Retinal pigment epithelial cell (primary cell): ENCODE results near the gene SIGLEC1.

Experiments used
- DNase-seq: peaks from one replicate; pipeline ENCODE4 v3.0.0-alpha.2; 2010; ENCODE audit warnings: low read depth
- H3K4me3 ChIP-seq: 2 replicates; pipeline ENCODE4 v1.5.1; 2011; ENCODE audit warnings: mild to moderate bottlenecking, low read length, control low read depth, moderate library complexity
- TF ChIP-seq, protein P1 (sequence below): conservative IDR thresholded peaks from 2 replicates; pipeline ENCODE4 v1.5.1; 2011; ENCODE audit warnings: low read depth, low read length, control low read depth, inconsistent platforms

SIGLEC1 gene

DNA sequence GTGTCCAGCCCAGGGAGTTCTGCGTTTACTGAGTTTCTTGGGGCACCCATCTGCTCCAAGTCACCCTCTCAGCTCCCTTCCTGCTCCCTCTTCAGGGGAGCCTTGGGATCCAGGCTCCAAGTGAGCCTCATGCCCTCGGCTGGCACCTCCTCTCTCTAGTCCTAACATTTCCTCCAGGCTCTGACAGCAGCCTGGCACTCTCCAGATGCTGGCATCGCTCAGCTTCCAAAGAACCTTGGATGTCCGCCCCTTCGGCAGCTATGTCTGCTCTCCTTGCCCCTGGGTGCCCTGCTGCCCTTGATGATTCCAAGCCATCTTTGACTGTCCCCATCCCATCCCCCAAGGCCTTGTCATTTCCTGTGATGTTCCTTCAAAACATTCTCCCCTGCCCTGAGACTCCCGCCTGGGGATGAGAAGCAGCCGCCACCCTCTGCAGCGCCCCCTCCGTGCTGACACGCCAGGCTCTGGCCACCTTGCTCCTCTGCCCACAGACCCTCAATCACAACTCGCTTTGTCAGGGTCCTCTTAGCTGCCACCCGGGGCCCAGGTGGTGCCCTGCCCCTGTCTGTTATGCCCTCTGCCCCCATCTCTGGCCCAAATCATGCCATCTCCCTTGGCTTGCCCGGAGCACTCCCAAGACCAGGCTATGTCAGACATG lies 42.6 kb downstream of the SIGLEC1 start:
- H3K4me3 ChIP-seq, result no peak overlapping the region
- TF ChIP-seq, protein P1, sequence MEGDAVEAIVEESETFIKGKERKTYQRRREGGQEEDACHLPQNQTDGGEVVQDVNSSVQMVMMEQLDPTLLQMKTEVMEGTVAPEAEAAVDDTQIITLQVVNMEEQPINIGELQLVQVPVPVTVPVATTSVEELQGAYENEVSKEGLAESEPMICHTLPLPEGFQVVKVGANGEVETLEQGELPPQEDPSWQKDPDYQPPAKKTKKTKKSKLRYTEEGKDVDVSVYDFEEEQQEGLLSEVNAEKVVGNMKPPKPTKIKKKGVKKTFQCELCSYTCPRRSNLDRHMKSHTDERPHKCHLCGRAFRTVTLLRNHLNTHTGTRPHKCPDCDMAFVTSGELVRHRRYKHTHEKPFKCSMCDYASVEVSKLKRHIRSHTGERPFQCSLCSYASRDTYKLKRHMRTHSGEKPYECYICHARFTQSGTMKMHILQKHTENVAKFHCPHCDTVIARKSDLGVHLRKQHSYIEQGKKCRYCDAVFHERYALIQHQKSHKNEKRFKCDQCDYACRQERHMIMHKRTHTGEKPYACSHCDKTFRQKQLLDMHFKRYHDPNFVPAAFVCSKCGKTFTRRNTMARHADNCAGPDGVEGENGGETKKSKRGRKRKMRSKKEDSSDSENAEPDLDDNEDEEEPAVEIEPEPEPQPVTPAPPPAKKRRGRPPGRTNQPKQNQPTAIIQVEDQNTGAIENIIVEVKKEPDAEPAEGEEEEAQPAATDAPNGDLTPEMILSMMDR, result no peak
- no peak for DNase-seq

DNA sequence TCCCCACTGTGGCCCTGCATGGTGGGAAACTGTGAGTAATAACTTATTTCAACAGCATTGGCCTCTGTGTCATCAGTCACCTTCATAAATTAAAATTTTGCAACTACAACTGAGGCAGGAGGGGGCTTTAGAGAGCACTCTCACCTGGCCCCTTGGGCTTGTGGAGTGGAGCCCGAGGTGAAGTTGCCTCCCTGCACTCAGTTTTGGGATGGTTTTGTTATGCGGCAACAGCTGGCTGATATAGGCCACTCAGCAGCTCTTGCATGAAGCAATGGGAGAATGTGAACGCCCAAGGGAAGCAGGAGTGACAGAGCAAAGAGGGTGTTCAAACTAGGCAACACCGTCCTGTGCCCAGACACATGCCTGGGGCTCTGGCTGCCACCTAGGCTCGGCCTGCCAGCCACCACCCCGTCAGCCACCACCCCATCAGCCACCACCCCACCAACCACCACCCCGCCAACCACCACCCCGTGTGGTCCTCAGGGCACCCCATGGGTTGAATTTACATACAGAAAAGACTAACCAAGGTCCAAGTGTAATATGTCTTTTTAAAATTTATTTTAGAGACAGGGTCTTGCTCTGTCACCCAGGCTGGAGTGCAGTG lies 44.9 kb downstream of the SIGLEC1 start:
- no peak overlapping the region for H3K4me3 ChIP-seq
- DNase-seq, result no peak
- TF ChIP-seq, protein P1, result no peak

DNA sequence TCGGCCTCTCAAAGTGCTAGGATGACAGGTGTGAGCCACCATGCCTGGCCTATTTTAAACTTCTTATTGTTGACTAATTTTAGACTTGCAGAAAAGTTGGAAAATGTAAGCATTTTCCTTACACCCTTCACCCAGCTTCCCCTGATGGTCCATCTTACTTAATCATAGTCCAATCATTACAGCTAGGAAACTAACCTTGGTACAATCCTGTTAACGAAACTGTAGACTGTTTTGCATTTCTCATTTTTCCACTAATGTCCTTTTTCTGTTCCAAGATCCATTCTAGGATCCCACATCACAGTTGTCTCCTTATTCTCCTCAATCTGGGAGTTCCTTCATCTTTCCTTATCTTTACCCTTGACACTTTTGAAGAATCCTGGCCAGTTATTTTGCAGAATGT lies 48.5 kb downstream of the SIGLEC1 start:
- no peak overlapping the region for H3K4me3 ChIP-seq
- no peak for DNase-seq
- TF ChIP-seq, protein P1, result no peak

DNA sequence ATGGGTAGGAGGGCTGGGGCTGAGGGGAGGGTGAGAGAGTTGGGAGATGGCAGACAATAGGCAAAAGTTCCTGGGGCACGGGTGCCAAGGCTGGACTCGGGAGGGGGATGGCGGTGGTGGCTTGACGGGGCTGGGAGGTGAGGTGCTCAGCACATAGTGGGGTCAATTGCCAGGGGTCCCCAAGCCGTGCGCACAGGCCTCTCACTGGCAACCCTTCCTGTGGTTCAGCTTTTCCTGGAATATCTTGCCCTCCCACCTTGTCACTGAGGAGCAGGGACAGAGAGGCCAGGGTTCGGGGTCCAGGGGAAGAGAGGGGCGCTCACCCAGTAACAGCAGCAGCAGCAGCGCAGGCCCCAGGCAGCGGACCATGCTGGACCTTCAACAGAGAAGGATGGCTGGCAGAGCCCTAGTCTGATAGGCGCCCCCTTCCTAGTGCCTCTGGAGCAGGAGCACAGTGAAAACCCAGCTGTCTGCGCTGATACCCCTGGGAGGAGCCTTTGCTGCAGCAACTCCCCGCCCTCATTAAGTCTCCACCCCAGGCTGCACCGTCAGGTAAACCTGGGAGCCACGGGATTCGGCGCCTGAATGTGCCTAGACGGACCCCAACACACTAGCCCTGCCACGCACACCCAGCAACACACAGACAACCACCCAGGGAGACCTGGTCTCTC lies 49.2 kb downstream of the SIGLEC1 start, which contains the start of gene GFRA4:
TSS of gene GFRA4 (minus strand) at position 369 of the 671 bp plus-strand sequence. CDS start at position 369, 0 bp downstream.
- DNase-seq, result no peak
- TF ChIP-seq, protein P1, result no peak
- H3K4me3 ChIP-seq, result no peak within 1 kb of the TSS
